Cardiac muscle cell (in vitro differentiated cells and primary cell): ENCODE measurements around the gene HES5. TPM values are rescaled to one million over a fixed set of nuclear protein-coding genes. Genes with fewer than 3 reads are reported as not detected.
"Not testable (repeated sequence)": the region's sequence is repeated elsewhere in the genome, so short reads cannot be mapped to it uniquely, and the experiment has no call there.

Experiments
- DNase-seq, 2 donors: peaks; one replicate each; pipeline versions ENCODE4 v3.0.0 to v3.0.0-alpha.2; 2010 to 2017; ENCODE audit warnings: low read depth in 1 of 2, low spot score in 1 of 2
- H3K27ac ChIP-seq: fragments of 200-600 bp; sonication (generic); 2 replicates; pipeline ENCODE4 v1.5.1; 2016
- H3K27me3 ChIP-seq: fragments of 200-600 bp; sonication (generic); 2 replicates; pipeline ENCODE4 v1.6.0; 2016; ENCODE audit warnings: control low read depth
- H3K36me3 ChIP-seq: fragments of 200-600 bp; sonication (generic); 2 replicates; pipeline ENCODE4 v1.5.1; 2016; ENCODE audit warnings: control low read depth
- H3K4me1 ChIP-seq: fragments of 200-600 bp; sonication (generic); 2 replicates; pipeline ENCODE4 v1.8.1; 2017; ENCODE audit warnings: low read depth, mild to moderate bottlenecking, mixed run types
- H3K4me3 ChIP-seq: fragments of 200-600 bp; sonication (generic); 2 replicates; pipeline ENCODE4 v1.5.1; 2016; ENCODE audit warnings: mild to moderate bottlenecking
- H3K9me3 ChIP-seq: fragments of 200-600 bp; sonication (generic); 2 replicates; pipeline ENCODE4 v1.5.1; 2017; ENCODE audit warnings: low read depth, mild to moderate bottlenecking, control low read depth
- polyA plus RNA-seq: library from polyadenylated mRNA; unstranded; fragments of >200 nt; fragmentation: Nextera tagmentation; extraction: Ambion mirVana; gene quantifications from 2 replicates; pipeline ENCODE4 v1.2.1, GENCODE V29; 2016
- total RNA-seq: library from RNA; depleted of rRNA; stranded (reverse); fragments of >200 nt; gene quantifications from 2 replicates; pipeline ENCODE4 v1.2.3, GENCODE V29; 2016
- TF ChIP-seq, protein P1 (sequence below): IDR thresholded peaks from 2 replicates; pipeline ENCODE4 v1.5.1; 2012; ENCODE audit warnings: low read depth, mild to moderate bottlenecking, low read length

The HES5 gene
- total and polyA plus RNA-seq, 2 experiments from 2014 or later: not detected

DNA sequence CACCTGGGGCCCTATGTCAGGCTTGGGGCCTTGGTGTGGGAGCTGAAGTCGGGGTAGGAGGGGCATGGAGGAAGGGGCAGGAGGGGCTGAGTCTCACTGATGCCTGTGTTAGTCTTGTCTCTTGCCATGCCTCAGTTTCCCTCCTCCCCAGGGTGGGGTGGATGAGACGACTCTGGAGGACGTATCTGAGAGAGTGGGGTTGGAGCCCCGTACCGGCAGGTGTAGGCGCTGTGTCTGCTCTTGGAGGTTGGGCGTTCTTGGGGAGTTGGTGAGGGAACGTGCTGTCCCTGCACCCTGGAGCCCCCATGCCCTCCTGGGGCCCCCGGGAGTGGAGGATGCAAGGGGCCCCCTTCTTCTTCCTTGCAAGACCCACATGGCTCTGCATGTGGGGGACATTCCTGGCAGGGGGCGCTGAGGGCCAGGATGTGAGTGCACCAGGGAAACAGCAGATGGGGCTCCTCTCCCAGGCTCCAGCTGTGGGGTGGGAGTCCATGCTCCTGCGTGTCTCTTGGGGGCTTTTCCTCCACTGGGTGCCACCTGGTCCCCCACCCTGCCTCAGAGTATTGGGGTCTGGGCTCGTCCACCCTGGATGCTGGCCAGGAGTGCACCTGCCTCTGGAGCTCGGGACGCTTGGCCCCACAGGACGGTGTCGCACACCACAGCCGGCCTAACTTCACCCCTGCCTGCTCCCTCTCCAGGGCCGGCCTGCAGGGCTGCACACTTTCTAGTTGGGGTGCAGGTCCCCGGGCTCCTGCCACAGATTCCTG is 24.7 kb upstream of the HES5 start:
- peak; percentile 29 to 40 for DNase-seq
- H3K27ac ChIP-seq: no peak overlapping the region
- H3K9me3 ChIP-seq: no peaks in the 10 kb centered on the region
- no peaks in the 10 kb centered on the region for H3K27me3 ChIP-seq
- H3K36me3 ChIP-seq: no peaks in the 10 kb centered on the region
- no peak overlapping the region for H3K4me3 ChIP-seq
- TF ChIP-seq, protein P1, sequence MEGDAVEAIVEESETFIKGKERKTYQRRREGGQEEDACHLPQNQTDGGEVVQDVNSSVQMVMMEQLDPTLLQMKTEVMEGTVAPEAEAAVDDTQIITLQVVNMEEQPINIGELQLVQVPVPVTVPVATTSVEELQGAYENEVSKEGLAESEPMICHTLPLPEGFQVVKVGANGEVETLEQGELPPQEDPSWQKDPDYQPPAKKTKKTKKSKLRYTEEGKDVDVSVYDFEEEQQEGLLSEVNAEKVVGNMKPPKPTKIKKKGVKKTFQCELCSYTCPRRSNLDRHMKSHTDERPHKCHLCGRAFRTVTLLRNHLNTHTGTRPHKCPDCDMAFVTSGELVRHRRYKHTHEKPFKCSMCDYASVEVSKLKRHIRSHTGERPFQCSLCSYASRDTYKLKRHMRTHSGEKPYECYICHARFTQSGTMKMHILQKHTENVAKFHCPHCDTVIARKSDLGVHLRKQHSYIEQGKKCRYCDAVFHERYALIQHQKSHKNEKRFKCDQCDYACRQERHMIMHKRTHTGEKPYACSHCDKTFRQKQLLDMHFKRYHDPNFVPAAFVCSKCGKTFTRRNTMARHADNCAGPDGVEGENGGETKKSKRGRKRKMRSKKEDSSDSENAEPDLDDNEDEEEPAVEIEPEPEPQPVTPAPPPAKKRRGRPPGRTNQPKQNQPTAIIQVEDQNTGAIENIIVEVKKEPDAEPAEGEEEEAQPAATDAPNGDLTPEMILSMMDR: peak; percentile 42
- H3K4me1 ChIP-seq: peaks cover 10% of the 10 kb centered on the region

GRCh38 chr1:2553871-2554620 is 24.0 kb upstream of the HES5 start:
- DNase-seq: no peak
- TF ChIP-seq, protein P1: no peak
- Histone ChIP-seq H3K27ac (no peak overlapping the region), H3K27me3 (no peaks in the 10 kb centered on the region), H3K9me3 (no peaks in the 10 kb centered on the region), H3K36me3 (no peaks in the 10 kb centered on the region), H3K4me3 (no peak overlapping the region), H3K4me1 (peaks cover 10% of the 10 kb centered on the region)

GRCh38 chr1:2553076-2553475 is 23.0 kb upstream of the HES5 start:
- not testable (repeated sequence) for H3K27me3 ChIP-seq, H3K36me3 ChIP-seq, H3K27ac ChIP-seq, DNase-seq, H3K4me3 ChIP-seq, H3K9me3 ChIP-seq, H3K4me1 ChIP-seq

DNA sequence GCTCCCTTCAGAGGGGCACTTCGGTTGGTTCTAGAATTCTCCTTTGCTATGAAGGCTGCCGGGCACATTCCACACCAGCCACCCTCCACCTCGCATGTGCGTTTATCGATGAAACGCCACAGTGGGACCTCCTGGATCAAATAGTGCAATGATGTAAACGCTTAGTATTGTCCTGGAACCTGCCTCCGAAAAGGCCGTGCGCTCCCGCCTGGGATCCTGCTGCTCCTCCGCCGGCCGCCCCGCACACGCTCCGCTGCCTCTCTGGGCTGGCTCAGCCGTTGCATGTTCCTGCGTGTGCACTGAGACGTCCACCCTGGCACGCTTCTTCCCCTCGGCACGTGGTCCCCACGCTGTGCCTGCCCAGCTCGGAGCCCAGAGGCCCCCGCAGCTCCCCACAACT is 22.1 kb upstream of the HES5 start:
- Histone ChIP-seq H3K27ac (no peak overlapping the region), H3K4me3 (no peak overlapping the region), H3K4me1 (peaks cover 10% of the 10 kb centered on the region), H3K27me3 (no peaks in the 10 kb centered on the region), H3K36me3 (no peaks in the 10 kb centered on the region), H3K9me3 (no peaks in the 10 kb centered on the region)
- no peak for DNase-seq
- TF ChIP-seq, protein P1: no peak

DNA sequence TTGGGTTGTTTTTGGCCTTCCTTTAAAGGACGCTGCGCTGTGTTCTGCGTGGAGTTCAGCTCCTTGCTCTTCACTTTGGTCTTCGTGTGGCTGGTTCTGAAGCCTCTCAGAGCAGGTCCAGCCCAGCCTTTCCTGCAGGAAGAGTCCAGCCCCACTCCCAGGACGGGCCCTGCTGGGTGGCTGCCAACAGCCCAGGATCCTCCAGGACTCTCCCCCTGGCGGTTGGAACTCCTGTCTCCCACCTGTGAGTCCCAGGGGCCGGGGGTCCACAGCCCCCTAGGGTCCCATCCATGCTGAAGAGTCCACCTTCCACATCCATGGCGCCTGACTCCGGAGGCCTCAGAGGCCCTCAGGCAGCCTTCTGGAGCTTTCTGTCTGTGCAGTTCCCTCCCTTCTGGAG is 21.5 kb upstream of the HES5 start:
- not testable (repeated sequence) for H3K27me3 ChIP-seq, H3K9me3 ChIP-seq, H3K36me3 ChIP-seq, DNase-seq, H3K4me3 ChIP-seq, H3K4me1 ChIP-seq, H3K27ac ChIP-seq

GRCh38 chr1:2550309-2550861 is 20.3 kb upstream of the HES5 start:
- H3K4me1 ChIP-seq: peaks cover 13% of the 10 kb centered on the region
- not testable (repeated sequence) for H3K9me3 ChIP-seq, DNase-seq, H3K27ac ChIP-seq, H3K4me3 ChIP-seq, H3K36me3 ChIP-seq, H3K27me3 ChIP-seq

- not testable (repeated sequence) for H3K9me3 ChIP-seq, H3K27ac ChIP-seq, DNase-seq, H3K27me3 ChIP-seq, H3K4me3 ChIP-seq, H3K36me3 ChIP-seq
- peaks cover 21% of the 10 kb centered on the region for H3K4me1 ChIP-seq
Observed at GRCh38 chr1:2549367-2550029, 19.4 kb upstream of the HES5 start.
